Cardiac septum (tissue), 1 donor: ENCODE measurements around the gene TUBB3. TPM values are rescaled to one million over a fixed set of nuclear protein-coding genes. Genes with fewer than 3 reads are reported as not detected.
A peak's percentile ranks its signal among the peaks of the same experiment; 100 is the strongest.
"Not testable (repeated sequence)": the region's sequence is repeated elsewhere in the genome, so short reads cannot be mapped to it uniquely, and the experiment has no call there.

ENCODE experiments used
- DNase-seq: peaks from one replicate; pipeline ENCODE4 v3.0.0-alpha.2; 2020; ENCODE audit warnings: low spot score
- intact Hi-C: fragments of 100-400 bp; cut with DNase I; formaldehyde crosslinking; loops from one replicate; pipeline ENCODE4 v1.14.0; 2022
- total RNA-seq: library from RNA; stranded (reverse); fragmentation: NEBNext Ultra II Directional; extraction: Animal tissue kit (Norgen Biotek cat#: 25700); gene quantifications from one replicate; pipeline ENCODE4 v1.2.1, GENCODE V29; 2021
- donor health status: DM: no; HTN: no; CAD: no.

The TUBB3 gene
- total RNA-seq, 1 donor from 2014 or later = 6.8 TPM

DNA sequence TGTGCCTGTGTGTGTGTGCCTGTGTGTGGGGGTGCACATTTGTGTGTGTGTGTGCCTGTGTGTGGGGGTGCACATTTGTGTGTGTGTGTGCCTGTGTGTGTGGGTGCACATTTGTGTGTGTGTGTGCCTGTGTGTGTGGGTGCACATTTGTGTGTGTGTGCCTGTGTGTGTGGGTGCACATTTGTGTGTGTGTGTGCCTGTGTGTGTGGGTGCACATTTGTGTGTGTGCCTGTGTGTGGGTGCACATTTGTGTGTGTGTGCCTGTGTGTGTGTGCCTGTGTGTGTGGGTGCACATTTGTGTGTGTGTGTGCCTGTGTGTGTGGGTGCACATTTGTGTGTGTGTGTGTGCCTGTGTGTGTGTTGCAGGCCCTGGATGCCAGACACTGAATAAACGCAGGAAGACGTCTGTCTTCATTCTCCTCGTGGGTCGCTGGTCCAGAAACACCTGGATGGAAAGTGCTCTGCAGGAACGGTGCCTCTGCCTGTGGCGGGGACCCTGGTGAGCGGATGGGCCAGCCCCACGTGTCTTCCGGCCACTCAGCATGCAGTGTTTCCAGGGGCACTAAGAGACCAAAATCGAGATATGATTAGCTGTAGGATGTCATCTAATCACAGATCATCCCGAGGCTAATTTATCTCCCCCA is 8.4 kb upstream of the TUBB3 start:
- DNase-seq, intact Hi-C loops: not testable (repeated sequence)

GRCh38 chr16:89915303-89916232 is 7.6 kb upstream of the TUBB3 start:
- DNase-seq = no peak
- intact Hi-C loops = no loop called here

DNA sequence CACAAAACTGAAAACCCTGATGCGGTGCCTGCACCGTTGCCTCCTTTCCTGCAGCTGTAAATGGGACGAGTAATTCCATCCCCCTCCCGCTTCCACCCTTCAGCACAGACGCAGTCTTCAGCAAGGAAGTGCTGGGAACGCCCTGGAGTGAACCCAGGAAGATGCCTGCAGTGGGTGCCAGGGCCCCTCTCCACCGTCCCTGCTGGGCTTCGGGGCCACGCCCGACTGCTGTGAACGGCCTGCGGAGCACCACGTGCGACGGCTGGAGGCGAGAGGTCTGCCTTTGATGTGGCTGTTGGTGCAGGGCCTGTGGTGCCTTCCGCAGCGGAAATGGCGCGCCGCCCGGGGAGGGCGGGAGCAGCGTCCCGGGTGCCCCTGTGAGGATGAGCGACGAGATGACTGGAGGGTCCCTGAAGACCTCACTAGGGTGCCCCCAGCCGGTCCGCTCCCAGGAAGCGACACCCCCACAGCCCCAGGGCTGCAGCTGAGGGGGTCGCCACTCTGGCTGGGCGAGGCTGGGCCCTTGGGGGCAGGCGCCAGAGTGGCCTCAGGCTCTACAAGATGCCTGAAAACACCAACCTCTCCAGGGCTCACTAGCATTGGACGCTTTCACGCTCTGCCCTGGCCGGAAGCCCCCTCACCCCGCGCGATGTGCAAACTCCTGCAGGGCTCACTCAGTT is 5.2 kb upstream of the TUBB3 start:
- intact Hi-C loops = no loop called here
- peak; percentile 86 for DNase-seq

- DNase-seq = peak; percentile 74
- intact Hi-C loops = no loop called here
Measured at GRCh38 chr16:89918453-89919347, 4.4 kb upstream of the TUBB3 start, which contains the start of gene MC1R. MC1R (plus strand) TSS chr16:89918862; CDS start chr16:89919259, 397 bp downstream.

GRCh38 chr16:89919535-89920406 is 3.4 kb upstream of the TUBB3 start:
- intact Hi-C loops = loop anchor here (5.0 kb wide), 3 partner anchors 47 to 197 kb away; partner anchors contain the start of genes TCF25, VPS9D1 and ZNF276
- peak; percentile 70 for DNase-seq

GRCh38 chr16:89920723-89921122 is 2.4 kb upstream of the TUBB3 start:
- intact Hi-C loops = loop anchor here (5.0 kb wide), 3 partner anchors 48 to 198 kb away; partner anchors contain the start of genes TCF25, VPS9D1 and ZNF276
- no peak for DNase-seq

GRCh38 chr16:89921131-89921701 is 1.9 kb upstream of the TUBB3 start:
- DNase-seq = no peak

DNA sequence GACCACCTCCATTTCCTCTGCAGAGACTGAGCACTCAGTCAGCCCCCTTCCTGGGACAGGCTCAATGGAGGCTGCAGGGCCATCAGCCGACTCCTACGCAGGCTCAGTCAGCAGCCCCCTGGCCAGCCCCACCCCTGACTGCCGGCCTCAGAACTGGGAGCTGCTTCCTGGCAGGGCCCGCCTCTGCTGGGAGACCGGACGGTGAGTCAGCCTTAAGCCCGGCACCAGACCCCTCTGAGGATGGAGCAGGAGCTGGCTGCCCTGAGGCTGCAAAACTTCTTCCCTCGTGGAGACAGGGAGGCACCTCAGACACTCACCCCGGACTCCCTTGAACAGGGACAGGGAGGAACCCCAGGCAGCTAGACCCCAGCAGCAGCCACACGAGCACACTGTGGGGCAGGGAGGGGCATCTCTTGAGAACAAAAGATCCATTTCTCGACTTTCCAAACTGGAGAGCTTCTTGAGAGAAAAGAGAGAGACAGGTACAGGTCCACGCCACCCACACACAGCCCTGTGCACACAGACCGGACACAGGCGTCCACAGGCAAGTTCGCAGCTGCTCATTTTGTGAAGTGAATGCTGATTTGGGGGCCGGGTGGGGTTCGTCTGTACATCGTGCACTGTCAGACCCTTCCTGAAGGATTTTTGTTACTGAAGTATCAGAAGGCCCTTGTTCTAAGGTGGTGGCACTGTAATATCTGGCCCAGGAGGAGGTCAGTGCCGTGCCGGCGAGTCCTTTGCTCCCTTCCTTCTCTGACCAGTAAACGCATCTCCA is 1.3 kb upstream of the TUBB3 start:
- intact Hi-C loops = loop anchor here (5.0 kb wide), 3 partner anchors 50 to 200 kb away; partner anchors contain the start of genes TCF25, VPS9D1 and ZNF276
- peak; percentile 94 for DNase-seq

More at GRCh38 chr16:89921131-89921701, 1.9 kb upstream of the TUBB3 start:
- intact Hi-C loops = loop anchor here (5.0 kb wide), 3 partner anchors 49 to 199 kb away; partner anchors contain the start of genes TCF25, VPS9D1 and ZNF276

GRCh38 chr16:89922477-89922883 is 662 bp upstream of the TUBB3 start:
- intact Hi-C loops = loop anchor here (5.0 kb wide), 3 partner anchors 50 to 200 kb away; partner anchors contain the start of genes TCF25, VPS9D1 and ZNF276
- peak; percentile 91 for DNase-seq

GRCh38 chr16:89923640-89924296 is 626 bp downstream of the TUBB3 start:
- no peak for DNase-seq
- intact Hi-C loops = loop anchor here (5.0 kb wide), 3 partner anchors 49 to 201 kb away; partner anchors contain the start of genes TCF25, VPS9D1 and ZNF276

GRCh38 chr16:89924297-89924924 is 1.3 kb downstream of the TUBB3 start:
- intact Hi-C loops = loop anchor here (5.0 kb wide), 3 partner anchors 48 to 202 kb away; partner anchors contain the start of genes TCF25, VPS9D1 and ZNF276
- no peak for DNase-seq

DNA sequence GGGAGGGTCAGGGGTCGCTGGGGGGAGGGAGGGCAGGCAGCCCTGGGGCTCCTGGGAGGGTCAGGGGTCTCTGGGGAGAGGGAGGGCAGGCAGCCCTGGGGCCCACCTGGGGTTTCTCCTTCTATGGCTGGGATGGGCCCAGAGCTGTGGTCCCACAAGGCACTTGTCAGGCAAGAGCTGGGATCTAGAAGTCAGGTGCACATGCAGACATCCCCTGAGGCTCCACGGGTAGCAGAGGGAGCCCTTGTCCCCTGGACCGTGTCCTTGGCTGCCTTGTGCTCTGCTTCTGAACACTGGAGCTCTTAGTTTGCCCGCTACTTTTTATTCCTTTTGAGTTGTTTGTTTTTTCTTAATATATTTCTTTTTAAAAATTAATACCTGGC is 1.8 kb downstream of the TUBB3 start:
- DNase-seq = no peak
- intact Hi-C loops = loop anchor here (5.0 kb wide), 3 partner anchors 47 to 203 kb away; partner anchors contain the start of genes TCF25, VPS9D1 and ZNF276

GRCh38 chr16:89925596-89926079 is 2.5 kb downstream of the TUBB3 start:
- peak; percentile 74 for DNase-seq
- intact Hi-C loops = no loop called here

- intact Hi-C loops = no loop called here
- DNase-seq = no peak
Measured at GRCh38 chr16:89931305-89931896, 8.3 kb downstream of the TUBB3 start.

- intact Hi-C loops = no loop called here
- DNase-seq = no peak
Measured at GRCh38 chr16:89931964-89932363, 8.8 kb downstream of the TUBB3 start.
